BJ (cell line): Measurements from ENCODE around the gene STARD7. TPM values are rescaled to one million over a fixed set of nuclear protein-coding genes. Genes with fewer than 3 reads are reported as not detected.
"Not testable (repeated sequence)": the region's sequence is repeated elsewhere in the genome, so short reads cannot be mapped to it uniquely, and the experiment has no call there.

Experiments used
- CTCF ChIA-PET: fragments of 350-600 bp; formaldehyde crosslinking; extraction: SDS; loops from one replicate; lab custom pipeline; 2021; ENCODE audit warnings: antibody characterized with exemption, inconsistent platforms; lab: Yijun Ruan, JAX
- POLR2A ChIA-PET: fragments of 300-600 bp; sonication (Branson Sonifier 250); formaldehyde crosslinking; extraction: SDS; loops from one replicate; lab custom pipeline; 2021; ENCODE audit warnings: antibody characterized with exemption; lab: Charles Lee
- DNase-seq: peaks from one replicate; pipeline ENCODE4 v3.0.0-alpha.2; 2011; ENCODE audit warnings: low read depth
- H3K27me3 ChIP-seq: 2 replicates; pipeline ENCODE4 v1.6.0; 2011; ENCODE audit warnings: low read length; ENCODE audit not compliant: control insufficient read depth, insufficient read depth
- H3K36me3 ChIP-seq: 2 replicates; pipeline ENCODE4 v1.5.1; 2011; ENCODE audit warnings: low read length; ENCODE audit not compliant: control insufficient read depth, insufficient read depth
- H3K4me3 ChIP-seq: 2 replicates; pipeline ENCODE4 v1.5.1; 2011; ENCODE audit warnings: low read depth, mild to moderate bottlenecking, control low read depth, low read length
- polyA plus RNA-seq: library from polyadenylated mRNA; depleted of rRNA; stranded (reverse); fragments of >200 nt; gene quantifications from 2 replicates; pipeline ENCODE4 v1.2.3, GENCODE V29; 2011
- TF ChIP-seq, protein P1 (sequence below): IDR thresholded peaks from 2 replicates; pipeline ENCODE4 v1.5.1; 2011; ENCODE audit warnings: low read depth, mild to moderate bottlenecking, control low read depth, inconsistent platforms, low read length, moderate library complexity; ENCODE audit not compliant: insufficient read depth

Gene STARD7
- polyA plus RNA-seq, 1 experiment: 56.1 TPM

DNA sequence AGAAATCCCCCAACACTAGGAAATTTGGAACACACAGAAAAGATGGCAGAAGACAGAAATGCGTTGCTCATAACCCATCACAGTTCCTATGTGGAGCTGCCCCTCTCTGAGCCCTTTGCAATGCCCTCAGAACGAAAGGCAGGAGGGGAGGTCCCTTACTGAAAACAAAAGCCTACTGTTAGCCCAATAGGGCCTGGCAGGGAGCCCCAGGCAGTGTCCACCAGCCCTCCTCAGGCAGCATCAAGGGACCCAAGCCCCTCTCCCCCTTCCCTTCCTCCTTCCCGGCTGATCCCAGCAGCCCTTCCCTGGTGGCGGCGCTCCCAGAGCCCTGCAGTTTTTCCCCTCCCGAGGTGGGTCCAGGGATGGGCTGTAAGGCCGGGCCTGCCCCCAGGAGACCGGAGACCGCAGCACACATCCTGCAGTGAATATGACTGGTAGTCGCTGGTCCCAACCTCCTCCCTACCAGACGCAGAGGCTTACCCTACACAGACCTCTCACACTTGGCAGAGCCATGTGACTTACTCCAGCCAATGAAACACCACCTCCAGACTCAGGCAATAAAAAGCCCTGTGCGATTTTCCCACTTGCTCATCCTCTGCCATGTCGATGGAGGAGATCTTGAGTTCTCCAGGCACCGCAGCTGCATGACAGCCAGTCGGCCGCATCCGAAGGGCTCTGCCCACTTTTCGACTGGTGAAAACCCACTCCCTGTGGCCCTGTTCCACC is 44.0 kb downstream of the STARD7 start:
- ChIA-PET CTCF (interaction anchor here (1.2 kb wide), 1 partner anchor 10 kb away, joined by 4 read pairs; no protein-coding TSS in a partner anchor), POLR2A (no interaction called here)
- Histone ChIP-seq H3K4me3 (no peak overlapping the region), H3K36me3 (no peaks in the 10 kb centered on the region), H3K27me3 (no peaks in the 10 kb centered on the region)
- TF ChIP-seq, protein P1, sequence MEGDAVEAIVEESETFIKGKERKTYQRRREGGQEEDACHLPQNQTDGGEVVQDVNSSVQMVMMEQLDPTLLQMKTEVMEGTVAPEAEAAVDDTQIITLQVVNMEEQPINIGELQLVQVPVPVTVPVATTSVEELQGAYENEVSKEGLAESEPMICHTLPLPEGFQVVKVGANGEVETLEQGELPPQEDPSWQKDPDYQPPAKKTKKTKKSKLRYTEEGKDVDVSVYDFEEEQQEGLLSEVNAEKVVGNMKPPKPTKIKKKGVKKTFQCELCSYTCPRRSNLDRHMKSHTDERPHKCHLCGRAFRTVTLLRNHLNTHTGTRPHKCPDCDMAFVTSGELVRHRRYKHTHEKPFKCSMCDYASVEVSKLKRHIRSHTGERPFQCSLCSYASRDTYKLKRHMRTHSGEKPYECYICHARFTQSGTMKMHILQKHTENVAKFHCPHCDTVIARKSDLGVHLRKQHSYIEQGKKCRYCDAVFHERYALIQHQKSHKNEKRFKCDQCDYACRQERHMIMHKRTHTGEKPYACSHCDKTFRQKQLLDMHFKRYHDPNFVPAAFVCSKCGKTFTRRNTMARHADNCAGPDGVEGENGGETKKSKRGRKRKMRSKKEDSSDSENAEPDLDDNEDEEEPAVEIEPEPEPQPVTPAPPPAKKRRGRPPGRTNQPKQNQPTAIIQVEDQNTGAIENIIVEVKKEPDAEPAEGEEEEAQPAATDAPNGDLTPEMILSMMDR: no peak
- no peak for DNase-seq

DNA sequence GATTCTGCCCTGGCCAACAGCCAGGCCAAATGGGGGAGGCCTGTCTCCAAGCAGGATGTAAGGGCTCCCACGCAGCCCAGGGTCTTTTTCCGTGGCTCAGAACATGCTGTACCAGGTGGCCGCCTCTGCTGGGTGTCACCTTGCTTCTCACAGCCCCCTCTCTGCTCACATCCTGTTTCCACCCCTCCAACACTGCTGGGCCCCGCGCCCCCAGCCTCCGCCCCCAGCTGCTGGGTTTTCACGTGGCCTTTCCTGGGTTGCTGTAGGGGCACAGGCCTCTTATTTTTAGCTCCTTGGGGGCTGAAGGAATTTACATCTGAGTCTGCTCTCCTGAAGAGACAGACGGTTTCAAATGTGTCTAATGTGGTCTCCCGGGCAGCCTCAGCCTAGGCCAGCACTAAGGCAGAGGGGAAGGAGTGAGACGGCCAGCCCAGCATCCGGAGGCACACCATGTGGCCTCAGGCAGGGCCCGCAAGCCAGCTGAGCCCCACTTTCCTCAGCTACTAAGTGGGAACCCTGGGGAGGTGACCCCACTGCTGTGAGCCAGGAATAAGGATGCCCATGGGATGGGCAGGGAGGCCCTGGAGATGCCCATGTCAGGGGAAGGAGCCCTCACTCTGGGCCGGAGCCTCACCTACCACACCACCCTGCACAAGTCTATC is 44.7 kb downstream of the STARD7 start:
- TF ChIP-seq, protein P1: no peak
- Histone ChIP-seq H3K4me3 (no peak overlapping the region), H3K36me3 (no peaks in the 10 kb centered on the region), H3K27me3 (0 out of 2 replicates have a peak, but pooled peaks cover 2% of the 10 kb centered on the region)
- POLR2A ChIA-PET: no interaction called here
- CTCF ChIA-PET: interaction anchor here (1.2 kb wide), 1 partner anchor 11 kb away, joined by 4 read pairs; no protein-coding TSS in a partner anchor
- DNase-seq: no peak

DNA sequence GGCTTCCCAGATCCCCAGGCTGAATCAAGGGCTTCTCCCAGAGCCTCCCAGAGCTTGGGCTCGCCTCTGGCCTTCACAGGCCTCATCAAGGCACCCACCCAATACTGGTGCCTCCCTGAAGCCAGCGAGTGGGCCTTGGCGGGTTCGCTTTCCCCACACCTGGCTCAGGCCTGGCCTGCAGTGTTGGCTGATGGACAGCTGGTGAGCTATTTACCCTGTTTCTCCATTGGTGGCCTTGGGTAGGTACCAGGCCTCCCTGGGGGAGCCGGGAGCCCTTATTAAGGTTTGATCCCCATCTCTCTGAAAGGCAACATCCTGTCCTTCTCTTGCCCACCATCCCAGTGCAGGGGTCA is 45.2 kb downstream of the STARD7 start:
- Histone ChIP-seq H3K27me3 (0 out of 2 replicates have a peak, but pooled peaks cover 2% of the 10 kb centered on the region), H3K36me3 (no peaks in the 10 kb centered on the region), H3K4me3 (no peak overlapping the region)
- TF ChIP-seq, protein P1: no peak
- no peak for DNase-seq
- ChIA-PET POLR2A (no interaction called here), CTCF (interaction anchor here (1.1 to 1.4 kb wide), 3 partner anchors 11 to 345 kb away, joined by 3 to 4 read pairs (median 4); no protein-coding TSS in a partner anchor)

DNA sequence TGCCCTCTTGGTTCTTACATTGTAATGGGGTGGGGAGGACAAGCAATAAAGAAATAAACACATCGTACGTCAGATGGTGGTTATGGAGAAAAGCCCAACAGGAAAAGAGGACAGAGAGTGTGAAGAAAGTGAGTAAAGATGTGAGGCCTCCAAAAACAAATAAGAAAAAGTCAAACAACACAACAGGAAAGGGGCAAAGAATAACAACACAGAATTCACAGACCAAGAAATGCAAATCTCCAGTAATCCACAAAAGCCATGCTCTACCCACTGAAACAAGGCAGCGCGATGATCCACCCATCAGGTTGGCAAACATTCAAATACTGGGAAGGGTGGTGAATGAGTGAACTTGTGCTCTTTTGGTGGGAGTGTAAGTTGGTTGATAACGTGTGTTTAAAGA is 46.7 kb downstream of the STARD7 start:
- Histone ChIP-seq H3K36me3 (no peaks in the 10 kb centered on the region), H3K27me3 (0 out of 2 replicates have a peak, but pooled peaks cover 2% of the 10 kb centered on the region), H3K4me3 (no peak overlapping the region)
- DNase-seq: no peak
- ChIA-PET CTCF (interaction anchor here (1.4 kb wide), 1 partner anchor 347 kb away, joined by 3 read pairs; no protein-coding TSS in a partner anchor), POLR2A (no interaction called here)
- TF ChIP-seq, protein P1: no peak

DNA sequence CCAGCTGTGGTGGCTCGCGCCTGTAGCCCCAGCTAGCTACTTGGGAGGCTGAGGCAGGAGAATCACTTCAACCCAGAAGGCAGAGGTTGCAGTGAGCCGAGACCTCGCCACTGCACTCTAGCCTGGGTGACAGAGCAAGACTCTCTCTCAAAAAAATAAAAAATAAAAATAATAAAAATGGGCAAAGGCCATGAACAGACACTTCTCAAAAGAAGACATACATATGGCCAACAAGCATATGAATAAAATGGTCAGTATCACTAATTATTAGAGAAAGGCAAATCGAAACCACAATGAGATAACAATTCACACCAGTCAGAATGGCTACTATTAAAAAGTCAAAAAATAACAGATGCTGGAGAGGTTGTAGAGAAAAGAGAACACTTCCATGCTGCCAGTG is 48.3 kb downstream of the STARD7 start:
- H3K4me3 ChIP-seq, CTCF ChIA-PET, DNase-seq, H3K36me3 ChIP-seq, POLR2A ChIA-PET, H3K27me3 ChIP-seq: not testable (repeated sequence)
